Measurements from ENCODE around the gene DIRAS1.

DNA sequence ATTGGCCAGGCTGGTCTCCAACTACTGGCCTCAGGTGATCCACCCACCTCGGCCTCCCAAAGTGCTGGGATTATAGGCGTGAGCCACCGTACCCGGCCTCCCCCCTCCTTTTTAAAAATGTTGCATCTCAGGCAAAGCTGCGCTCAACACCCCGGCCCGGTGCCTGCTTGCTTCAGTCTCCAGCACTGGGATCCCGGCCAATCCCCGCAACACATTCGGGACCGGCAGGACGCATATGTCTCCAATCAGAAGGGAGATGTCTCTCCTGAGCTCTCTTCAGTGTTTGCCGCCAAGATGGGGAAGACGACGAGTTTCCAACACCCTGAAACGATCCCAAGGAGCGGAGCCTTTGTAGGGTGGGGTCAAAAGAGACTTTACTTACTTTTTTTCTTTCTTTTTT, 34.8 kb downstream of the DIRAS1 start:
- TF ChIP-seq, protein P1, sequence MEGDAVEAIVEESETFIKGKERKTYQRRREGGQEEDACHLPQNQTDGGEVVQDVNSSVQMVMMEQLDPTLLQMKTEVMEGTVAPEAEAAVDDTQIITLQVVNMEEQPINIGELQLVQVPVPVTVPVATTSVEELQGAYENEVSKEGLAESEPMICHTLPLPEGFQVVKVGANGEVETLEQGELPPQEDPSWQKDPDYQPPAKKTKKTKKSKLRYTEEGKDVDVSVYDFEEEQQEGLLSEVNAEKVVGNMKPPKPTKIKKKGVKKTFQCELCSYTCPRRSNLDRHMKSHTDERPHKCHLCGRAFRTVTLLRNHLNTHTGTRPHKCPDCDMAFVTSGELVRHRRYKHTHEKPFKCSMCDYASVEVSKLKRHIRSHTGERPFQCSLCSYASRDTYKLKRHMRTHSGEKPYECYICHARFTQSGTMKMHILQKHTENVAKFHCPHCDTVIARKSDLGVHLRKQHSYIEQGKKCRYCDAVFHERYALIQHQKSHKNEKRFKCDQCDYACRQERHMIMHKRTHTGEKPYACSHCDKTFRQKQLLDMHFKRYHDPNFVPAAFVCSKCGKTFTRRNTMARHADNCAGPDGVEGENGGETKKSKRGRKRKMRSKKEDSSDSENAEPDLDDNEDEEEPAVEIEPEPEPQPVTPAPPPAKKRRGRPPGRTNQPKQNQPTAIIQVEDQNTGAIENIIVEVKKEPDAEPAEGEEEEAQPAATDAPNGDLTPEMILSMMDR (IDR thresholded peaks at IDR 0.05): no peak
- no peak for TF ChIP-seq POLR2A (IDR thresholded peaks at IDR 0.05)
